Iris pigment epithelial cell (primary cell): Measurements from ENCODE around the gene LOXHD1.
A peak's percentile ranks its signal among the peaks of the same experiment; 100 is the strongest.

Source experiments
- DNase-seq: peaks from one replicate; pipeline ENCODE4 v3.0.0-alpha.2; 2011; ENCODE audit warnings: low read depth

Gene LOXHD1

GRCh38 chr18:46478796-46479195, 178.2 kb downstream of the LOXHD1 start:
- DNase-seq, result no peak

GRCh38 chr18:46477425-46478011, 179.5 kb downstream of the LOXHD1 start:
- no peak for DNase-seq

GRCh38 chr18:46475390-46475752, 181.6 kb downstream of the LOXHD1 start:
- no peak for DNase-seq

- DNase-seq, result no peak
These were observed 182.3 kb downstream of the LOXHD1 start for GRCh38 chr18:46474487-46475389.

GRCh38 chr18:46471809-46472498, 185.1 kb downstream of the LOXHD1 start:
- DNase-seq, result no peak

GRCh38 chr18:46470714-46471113, 186.3 kb downstream of the LOXHD1 start:
- DNase-seq, result no peak

GRCh38 chr18:46469186-46469915, 187.7 kb downstream of the LOXHD1 start:
- DNase-seq, result no peak

- no peak for DNase-seq
These were observed 188.4 kb downstream of the LOXHD1 start for GRCh38 chr18:46468426-46469180.

GRCh38 chr18:46466234-46467160, 190.5 kb downstream of the LOXHD1 start:
- no peak for DNase-seq

- no peak for DNase-seq
These were observed 191.9 kb downstream of the LOXHD1 start for GRCh38 chr18:46464926-46465655.

- no peak for DNase-seq
These were observed 194.5 kb downstream of the LOXHD1 start for GRCh38 chr18:46462523-46462922.

- no peak for DNase-seq
These were observed 195.0 kb downstream of the LOXHD1 start for GRCh38 chr18:46461993-46462392.

- no peak for DNase-seq
These were observed 196.3 kb downstream of the LOXHD1 start for GRCh38 chr18:46460754-46461153.

GRCh38 chr18:46459789-46460455, 197.1 kb downstream of the LOXHD1 start:
- no peak for DNase-seq

GRCh38 chr18:46458472-46458871, 198.5 kb downstream of the LOXHD1 start:
- no peak for DNase-seq

GRCh38 chr18:46456691-46457090, 200.3 kb downstream of the LOXHD1 start:
- no peak for DNase-seq

GRCh38 chr18:46452820-46453219, 204.2 kb downstream of the LOXHD1 start:
- peak; percentile 23 for DNase-seq

- DNase-seq, result no peak
These were observed 207.5 kb downstream of the LOXHD1 start for GRCh38 chr18:46449499-46449898.

GRCh38 chr18:46449033-46449432, 208.0 kb downstream of the LOXHD1 start:
- peak; percentile 10 for DNase-seq
